ENCODE measurements around the gene RNF223. TPM values are rescaled to one million over a fixed set of nuclear protein-coding genes. Genes with fewer than 3 reads are reported as not detected.
A peak's percentile ranks its signal among the peaks of the same experiment; 100 is the strongest.

Gene RNF223
- total RNA-seq, 1 experiment from 2014 or later = 0.08 TPM

- peak overlapping the region; percentile 60 to 70 for H3K4me3 ChIP-seq (ENCODE audit: low read depth in 2 of 2, low read length in 2 of 2)
- CTCF ChIA-PET = interaction anchor here (0.6 kb wide), 1 partner anchor 270 kb away, joined by 6 read pairs; no protein-coding TSS in a partner anchor
- TF ChIP-seq REST (IDR thresholded peaks at IDR 0.05; ENCODE audit: insufficient read depth in 1 of 2, low read depth in 2 of 2, low read length in 1 of 2) = no peak
- 0 out of 2 replicates have a peak, but pooled peaks have one; percentile 46 for TF ChIP-seq SIN3A (IDR thresholded peaks at IDR 0.05; ENCODE audit: borderline replicate concordance, insufficient read depth, low read depth, low read length)
- H3K27me3 ChIP-seq (ENCODE audit: control insufficient read depth, insufficient read depth, low read length) = no peaks in the 10 kb centered on the region
- POLR2A ChIA-PET = interaction anchor here (0.6 kb wide), 1 partner anchor 105 kb away, joined by 6 read pairs; no protein-coding TSS in a partner anchor
- in situ Hi-C loops (cut with HindIII; ENCODE audit: low pct_unique_long_range_greater_than_20kb, low sequenced_read_pairs) (no loop called here), intact Hi-C loops (cut with micrococcal nuclease; ENCODE audit: unreplicated experiment) (no loop called here)
- peak overlapping the region; percentile 82 for H3K27ac ChIP-seq (ENCODE audit: low read length)
- ATAC-seq (peak; percentile 45), DNase-seq (ENCODE audit: low read depth, low spot score) (no peak)
- no TSS peak for BruUV-seq (replicated peaks)
- no peaks in the 10 kb centered on the region; the same call in 1 of the 2 replicates for H3K36me3 ChIP-seq (ENCODE audit: control insufficient read depth, insufficient read depth, low read length)
- peaks cover 43% of the 10 kb centered on the region for H3K4me1 ChIP-seq (ENCODE audit: control insufficient read depth, insufficient read depth, low read length)
- no peaks in the 10 kb centered on the region for H3K9me3 ChIP-seq (ENCODE audit: control insufficient read depth, insufficient read depth, low read depth, low read length)
Observed at GRCh38 chr1:1021010-1021919, 52.8 kb downstream of the RNF223 start.

Other genes with a start within 250 kb of the RNF223 start
- gene SAMD11, start 150.4 kb downstream of the RNF223 start, total RNA-seq (2021; ENCODE audit: unreplicated experiment) = 51.8 TPM
- 193 TPM for gene NOC2L, start 115.0 kb downstream of the RNF223 start, total RNA-seq (2021; ENCODE audit: unreplicated experiment)
- 58.8 TPM for gene KLHL17, start 113.7 kb downstream of the RNF223 start, total RNA-seq (2021; ENCODE audit: unreplicated experiment)
- gene PLEKHN1, start 107.8 kb downstream of the RNF223 start, total RNA-seq (2021; ENCODE audit: unreplicated experiment) = 9.8 TPM
- gene PERM1, start 92.2 kb downstream of the RNF223 start, total RNA-seq (2021; ENCODE audit: unreplicated experiment) = 1.5 TPM
- gene HES4, start 74.2 kb downstream of the RNF223 start, total RNA-seq (2021; ENCODE audit: unreplicated experiment) = 74.2 TPM
- 102 TPM for gene ISG15, start 60.8 kb downstream of the RNF223 start, total RNA-seq (2021; ENCODE audit: unreplicated experiment)
- 153 TPM for gene AGRN, start 54.2 kb downstream of the RNF223 start, total RNA-seq (2021; ENCODE audit: unreplicated experiment)
- gene C1orf159, start 41.8 kb upstream of the RNF223 start, total RNA-seq (2021; ENCODE audit: unreplicated experiment) = 28.8 TPM
- gene TTLL10, start 99.6 kb upstream of the RNF223 start, total RNA-seq (2021; ENCODE audit: unreplicated experiment) = not detected
- gene TNFRSF18, start 132.3 kb upstream of the RNF223 start, total RNA-seq (2021; ENCODE audit: unreplicated experiment) = 4.3 TPM
- 0.62 TPM for gene TNFRSF4, start 139.8 kb upstream of the RNF223 start, total RNA-seq (2021; ENCODE audit: unreplicated experiment)
- 335 TPM for gene SDF4, start 157.7 kb upstream of the RNF223 start, total RNA-seq (2021; ENCODE audit: unreplicated experiment)
- 46.4 TPM for gene B3GALT6, start 157.9 kb upstream of the RNF223 start, total RNA-seq (2021; ENCODE audit: unreplicated experiment)
- 41.4 TPM for gene C1QTNF12, start 172.4 kb upstream of the RNF223 start, total RNA-seq (2021; ENCODE audit: unreplicated experiment)
- 101 TPM for gene UBE2J2, start 199.5 kb upstream of the RNF223 start, total RNA-seq (2021; ENCODE audit: unreplicated experiment)
- gene SCNN1D, start 206.1 kb upstream of the RNF223 start, total RNA-seq (2021; ENCODE audit: unreplicated experiment) = 9.8 TPM
- 30.7 TPM for gene ACAP3, start 233.6 kb upstream of the RNF223 start, total RNA-seq (2021; ENCODE audit: unreplicated experiment)
- gene PUSL1, start 234.3 kb upstream of the RNF223 start, total RNA-seq (2021; ENCODE audit: unreplicated experiment) = 46.9 TPM

Data from Panc1 (cell line).